Measurements from ENCODE around the gene WRAP53.

WRAP53 gene

GRCh38 chr17:7740481-7741001, 52.3 kb downstream of the WRAP53 start:
- no peak overlapping the region for H3K4me3 ChIP-seq (ENCODE audit: insufficient read depth, low read depth, low read length)
- no peak overlapping the region for H3K27ac ChIP-seq (ENCODE audit: insufficient read depth, low read depth, low read length, poor library complexity, severe bottlenecking)
- WGBS, 2 experiments = 93% methylated on average over 42 of the region's 42 CpGs
- H3K27me3 ChIP-seq (ENCODE audit: control insufficient read depth, insufficient read depth, low read length, poor library complexity, severe bottlenecking) = peaks cover 14% of the 10 kb centered on the region
- H3K9me3 ChIP-seq (ENCODE audit: control insufficient read depth, low read length) = no peaks in the 10 kb centered on the region
- no peaks in the 10 kb centered on the region for H3K36me3 ChIP-seq (ENCODE audit: control insufficient read depth, insufficient read depth, low read length)
- no peaks in the 10 kb centered on the region for H3K4me1 ChIP-seq (ENCODE audit: control insufficient read depth, insufficient read depth, low read length)

- Histone ChIP-seq H3K36me3 (ENCODE audit: control insufficient read depth, insufficient read depth, low read length) (no peaks in the 10 kb centered on the region), H3K27ac (ENCODE audit: insufficient read depth, low read depth, low read length, poor library complexity, severe bottlenecking) (no peak overlapping the region), H3K9me3 (ENCODE audit: control insufficient read depth, low read length) (no peaks in the 10 kb centered on the region), H3K4me1 (ENCODE audit: control insufficient read depth, insufficient read depth, low read length) (no peaks in the 10 kb centered on the region), H3K4me3 (ENCODE audit: insufficient read depth, low read depth, low read length) (no peak overlapping the region), H3K27me3 (ENCODE audit: control insufficient read depth, insufficient read depth, low read length, poor library complexity, severe bottlenecking) (peaks cover 5% of the 10 kb centered on the region)
- 93 to 94% methylated on average over 10 of the region's 10 CpGs for WGBS, 2 experiments
Observed at GRCh38 chr17:7742729-7743128, 54.5 kb downstream of the WRAP53 start.

- H3K4me1 ChIP-seq (ENCODE audit: control insufficient read depth, insufficient read depth, low read length) = no peaks in the 10 kb centered on the region
- H3K27ac ChIP-seq (ENCODE audit: insufficient read depth, low read depth, low read length, poor library complexity, severe bottlenecking) = no peak overlapping the region
- H3K27me3 ChIP-seq (ENCODE audit: control insufficient read depth, insufficient read depth, low read length, poor library complexity, severe bottlenecking) = peaks cover 4% of the 10 kb centered on the region
- no peaks in the 10 kb centered on the region for H3K36me3 ChIP-seq (ENCODE audit: control insufficient read depth, insufficient read depth, low read length)
- WGBS, 2 experiments = 92% methylated on average over 8 of the region's 8 CpGs
- no peaks in the 10 kb centered on the region for H3K9me3 ChIP-seq (ENCODE audit: control insufficient read depth, low read length)
- no peak overlapping the region for H3K4me3 ChIP-seq (ENCODE audit: insufficient read depth, low read depth, low read length)
Observed at GRCh38 chr17:7744416-7744815, 56.1 kb downstream of the WRAP53 start.

GRCh38 chr17:7745748-7746470, 57.6 kb downstream of the WRAP53 start:
- H3K27ac ChIP-seq (ENCODE audit: insufficient read depth, low read depth, low read length, poor library complexity, severe bottlenecking) = no peak overlapping the region

GRCh38 chr17:7747635-7748071, 59.4 kb downstream of the WRAP53 start:
- no peaks in the 10 kb centered on the region for H3K36me3 ChIP-seq (ENCODE audit: control insufficient read depth, insufficient read depth, low read length)
- no peaks in the 10 kb centered on the region for H3K27me3 ChIP-seq (ENCODE audit: control insufficient read depth, insufficient read depth, low read length, poor library complexity, severe bottlenecking)
- no peak overlapping the region for H3K4me3 ChIP-seq (ENCODE audit: insufficient read depth, low read depth, low read length)
- H3K27ac ChIP-seq (ENCODE audit: insufficient read depth, low read depth, low read length, poor library complexity, severe bottlenecking) = no peak overlapping the region
- H3K9me3 ChIP-seq (ENCODE audit: control insufficient read depth, low read length) = no peaks in the 10 kb centered on the region
- no peaks in the 10 kb centered on the region for H3K4me1 ChIP-seq (ENCODE audit: control insufficient read depth, insufficient read depth, low read length)
- WGBS, 2 experiments = 69 to 92% methylated on average over 3 to 4 of the region's 4 CpGs

More at GRCh38 chr17:7745748-7746470, 57.6 kb downstream of the WRAP53 start:
- no peaks in the 10 kb centered on the region for H3K27me3 ChIP-seq (ENCODE audit: control insufficient read depth, insufficient read depth, low read length, poor library complexity, severe bottlenecking)
- H3K4me1 ChIP-seq (ENCODE audit: control insufficient read depth, insufficient read depth, low read length) = no peaks in the 10 kb centered on the region
- no peaks in the 10 kb centered on the region for H3K9me3 ChIP-seq (ENCODE audit: control insufficient read depth, low read length)
- H3K36me3 ChIP-seq (ENCODE audit: control insufficient read depth, insufficient read depth, low read length) = no peaks in the 10 kb centered on the region
- WGBS, 2 experiments = 75 to 76% methylated on average over 7 of the region's 7 CpGs
- H3K4me3 ChIP-seq (ENCODE audit: insufficient read depth, low read depth, low read length) = no peak overlapping the region

- WGBS, 2 experiments = 86 to 95% methylated on average over 7 to 10 of the region's 10 CpGs
- H3K9me3 ChIP-seq (ENCODE audit: control insufficient read depth, low read length) = no peaks in the 10 kb centered on the region
- H3K27ac ChIP-seq (ENCODE audit: insufficient read depth, low read depth, low read length, poor library complexity, severe bottlenecking) = no peak overlapping the region
- no peaks in the 10 kb centered on the region for H3K4me1 ChIP-seq (ENCODE audit: control insufficient read depth, insufficient read depth, low read length)
- H3K4me3 ChIP-seq (ENCODE audit: insufficient read depth, low read depth, low read length) = no peak overlapping the region
- H3K36me3 ChIP-seq (ENCODE audit: control insufficient read depth, insufficient read depth, low read length) = no peaks in the 10 kb centered on the region
- no peaks in the 10 kb centered on the region for H3K27me3 ChIP-seq (ENCODE audit: control insufficient read depth, insufficient read depth, low read length, poor library complexity, severe bottlenecking)
Observed at GRCh38 chr17:7748076-7748775, 59.9 kb downstream of the WRAP53 start.

GRCh38 chr17:7750321-7750821, 62.1 kb downstream of the WRAP53 start:
- no peaks in the 10 kb centered on the region for H3K9me3 ChIP-seq (ENCODE audit: control insufficient read depth, low read length)
- H3K4me1 ChIP-seq (ENCODE audit: control insufficient read depth, insufficient read depth, low read length) = no peaks in the 10 kb centered on the region
- WGBS, 2 experiments = 88 to 92% methylated on average over 4 of the region's 4 CpGs
- no peak overlapping the region for H3K4me3 ChIP-seq (ENCODE audit: insufficient read depth, low read depth, low read length)
- H3K27ac ChIP-seq (ENCODE audit: insufficient read depth, low read depth, low read length, poor library complexity, severe bottlenecking) = no peak overlapping the region
- H3K36me3 ChIP-seq (ENCODE audit: control insufficient read depth, insufficient read depth, low read length) = no peaks in the 10 kb centered on the region
- H3K27me3 ChIP-seq (ENCODE audit: control insufficient read depth, insufficient read depth, low read length, poor library complexity, severe bottlenecking) = no peaks in the 10 kb centered on the region

Data from ectodermal cell (in vitro differentiated cells).